Activated naive CD8-positive, alpha-beta T cell treated with anti-CD3 and anti-CD28 coated beads, Interleukin-2, amount 50 U/mL, for 16 hours (primary cell): ENCODE data around the gene PSMF1.
"Not testable (repeated sequence)": the region's sequence is repeated elsewhere in the genome, so short reads cannot be mapped to it uniquely, and the experiment has no call there.

Experiments used
- DNase-seq: peaks from one replicate; pipeline ENCODE4 v3.0.0-alpha.2; 2020; ENCODE audit warnings: low read depth, low spot score

Gene PSMF1

GRCh38 chr20:1122388-1123315 is 4.2 kb downstream of the PSMF1 start:
- DNase-seq, result no peak

DNA sequence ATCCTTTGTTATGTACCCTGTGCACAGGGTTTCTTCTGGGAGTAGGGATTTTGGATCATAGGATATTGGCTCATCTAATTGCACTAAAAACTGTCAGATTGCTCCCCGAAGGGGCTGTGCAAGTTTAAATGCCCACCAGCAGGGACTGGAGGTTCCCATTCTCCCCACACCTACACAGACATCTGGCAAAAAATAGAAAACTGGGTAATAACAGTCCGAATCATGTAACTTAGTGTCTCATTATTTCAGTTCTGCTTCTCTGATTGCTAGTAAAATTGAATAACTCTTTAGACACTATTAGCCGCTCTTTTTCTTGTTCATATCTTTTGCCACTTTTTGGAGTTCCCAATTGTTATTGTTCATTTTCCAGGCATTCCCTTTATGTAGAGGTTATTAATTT is 5.3 kb downstream of the PSMF1 start:
- no peak for DNase-seq

GRCh38 chr20:1124421-1124820 is 6.0 kb downstream of the PSMF1 start:
- DNase-seq, result no peak

DNA sequence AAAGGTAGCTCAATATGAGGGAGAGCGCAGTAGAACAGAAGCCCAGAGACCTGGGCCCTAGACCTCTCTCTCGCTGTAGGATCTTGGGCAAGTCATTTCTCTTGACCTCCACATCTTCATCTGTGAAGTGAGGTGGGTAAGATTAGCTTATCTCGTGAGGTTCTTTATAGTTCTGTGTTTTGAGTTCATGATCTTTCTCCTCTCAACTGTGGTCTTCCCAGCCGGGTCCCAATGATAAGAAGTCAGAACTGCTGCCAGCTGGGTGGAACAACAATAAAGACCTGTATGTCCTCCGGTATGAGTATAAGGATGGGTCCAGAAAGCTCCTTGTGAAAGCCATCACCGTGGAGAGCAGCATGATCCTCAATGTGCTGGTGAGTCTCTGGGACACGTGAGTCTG is 6.9 kb downstream of the PSMF1 start:
- DNase-seq, result no peak

DNA sequence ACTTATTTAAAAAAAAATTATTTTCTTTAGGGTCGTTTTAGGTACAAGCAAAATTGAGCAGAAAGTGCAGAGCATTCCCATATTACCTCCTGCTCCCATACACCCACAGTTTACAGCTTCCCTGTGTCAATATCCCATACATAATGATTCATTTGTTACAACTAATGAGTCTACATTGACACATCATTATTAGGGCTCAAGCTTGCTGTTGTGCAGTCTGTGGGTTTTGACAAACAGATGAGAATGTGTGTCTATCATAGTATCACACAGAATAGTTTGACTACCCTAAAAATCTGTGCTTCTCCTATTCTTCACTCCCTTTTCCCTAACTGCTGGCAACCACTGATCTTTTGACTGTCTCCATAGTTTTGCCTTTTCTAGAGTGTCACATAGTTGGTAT is 9.4 kb downstream of the PSMF1 start:
- DNase-seq, result no peak

GRCh38 chr20:1130058-1130694 is 11.8 kb downstream of the PSMF1 start:
- DNase-seq, result no peak

DNA sequence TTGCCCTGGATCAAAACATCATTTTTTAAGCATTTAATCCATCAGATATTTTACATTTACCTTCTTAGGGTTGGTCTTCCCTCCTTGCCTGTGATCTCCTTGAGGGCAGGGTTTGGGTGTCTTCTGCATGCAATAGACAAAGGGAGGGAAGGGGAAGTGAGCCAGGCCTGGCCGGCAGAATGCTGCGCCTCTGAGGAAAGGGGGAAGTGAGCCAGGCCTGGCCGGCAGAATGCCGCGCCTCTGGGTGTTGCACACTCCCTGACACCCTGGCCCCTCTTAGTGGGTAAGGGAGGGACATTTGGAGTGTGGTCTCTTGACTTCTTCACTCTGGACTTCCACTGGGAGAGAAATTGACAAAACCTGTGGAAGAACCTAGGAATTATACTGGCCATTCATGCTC is 12.4 kb downstream of the PSMF1 start:
- DNase-seq, result no peak

- no peak for DNase-seq
These were observed 13.0 kb downstream of the PSMF1 start for GRCh38 chr20:1131354-1131753.

DNA sequence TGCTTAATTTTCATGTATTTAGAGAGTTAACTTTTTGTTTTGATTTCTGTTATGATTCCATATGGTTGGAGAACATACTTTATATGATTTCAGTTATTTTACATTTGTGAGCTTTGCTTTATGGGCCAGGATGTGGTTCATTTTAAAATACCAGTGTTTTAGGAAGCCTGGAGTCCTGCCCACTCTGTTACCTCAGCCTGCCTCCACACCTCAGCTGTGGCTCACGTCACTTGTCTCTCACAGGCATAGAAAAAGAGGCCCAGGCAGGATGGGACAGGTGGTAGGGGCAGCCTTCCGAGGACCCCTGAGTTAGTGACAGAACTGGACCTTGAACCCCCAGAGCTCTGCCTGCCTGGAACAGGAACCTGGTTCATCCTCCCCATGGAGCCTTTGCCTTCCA is 16.0 kb downstream of the PSMF1 start:
- DNase-seq, result no peak

GRCh38 chr20:1134836-1135235 is 16.4 kb downstream of the PSMF1 start:
- DNase-seq, result no peak

- no peak for DNase-seq
These were observed 18.8 kb downstream of the PSMF1 start for GRCh38 chr20:1137236-1137635.

GRCh38 chr20:1144401-1145172 is 26.2 kb downstream of the PSMF1 start:
- DNase-seq, result no peak

DNA sequence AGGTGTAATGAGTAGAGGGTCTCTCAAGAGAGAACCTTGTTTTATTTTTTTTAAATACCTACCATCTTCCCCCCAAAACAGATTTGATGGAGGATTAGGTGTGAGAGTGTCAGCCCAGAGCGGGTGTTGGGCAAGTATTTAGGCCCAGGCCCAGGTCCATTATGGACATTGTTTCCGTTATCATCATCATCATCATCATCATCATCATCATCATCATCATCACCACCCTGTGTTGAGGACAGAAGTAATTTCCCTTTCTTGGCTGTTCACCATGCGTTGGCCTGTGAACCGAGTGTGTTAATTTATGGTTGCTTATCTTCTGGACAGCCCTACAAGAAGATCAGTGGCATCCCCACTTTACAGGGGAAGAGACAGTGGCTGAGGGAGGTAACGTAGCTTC is 28.6 kb downstream of the PSMF1 start:
- DNase-seq, result no peak

DNA sequence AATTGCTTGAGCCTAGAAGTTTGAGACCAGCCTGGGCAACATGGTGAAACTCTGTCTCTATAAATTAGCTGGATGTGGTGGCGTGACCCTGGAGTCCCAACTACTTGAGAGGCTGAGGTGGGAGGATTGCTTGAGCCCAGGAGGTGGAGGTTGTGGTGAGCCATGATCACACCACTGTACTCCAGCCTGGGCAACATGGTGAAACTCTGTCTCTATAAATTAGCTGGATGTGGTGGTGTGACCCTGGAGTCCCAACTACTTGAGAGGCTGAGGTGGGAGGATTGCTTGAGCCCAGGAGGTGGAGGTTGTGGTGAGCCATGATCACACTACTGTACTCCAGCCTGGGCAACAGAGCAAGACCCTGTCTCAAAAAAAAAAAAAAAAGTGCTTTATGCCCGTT is 31.4 kb downstream of the PSMF1 start:
- not testable (repeated sequence) for DNase-seq

DNA sequence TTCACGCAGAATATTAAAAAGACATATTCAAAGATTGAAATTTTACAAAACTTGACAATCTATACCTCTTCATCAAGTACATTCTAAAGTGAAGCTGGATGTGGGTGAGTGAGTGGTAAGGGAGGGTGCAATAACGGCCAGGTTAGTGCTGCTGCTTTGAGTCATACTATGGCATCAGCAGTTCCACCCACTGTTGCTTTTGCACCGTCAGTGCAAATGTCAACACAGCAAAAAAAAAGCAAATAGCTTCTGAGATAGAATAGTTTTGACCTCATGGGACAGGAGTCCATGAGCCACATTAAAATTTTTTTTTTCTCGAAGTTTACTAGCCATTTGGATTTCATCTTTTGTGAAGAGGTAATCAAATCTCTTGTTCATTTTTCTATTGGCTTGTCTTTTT is 31.8 kb downstream of the PSMF1 start:
- no peak for DNase-seq

DNA sequence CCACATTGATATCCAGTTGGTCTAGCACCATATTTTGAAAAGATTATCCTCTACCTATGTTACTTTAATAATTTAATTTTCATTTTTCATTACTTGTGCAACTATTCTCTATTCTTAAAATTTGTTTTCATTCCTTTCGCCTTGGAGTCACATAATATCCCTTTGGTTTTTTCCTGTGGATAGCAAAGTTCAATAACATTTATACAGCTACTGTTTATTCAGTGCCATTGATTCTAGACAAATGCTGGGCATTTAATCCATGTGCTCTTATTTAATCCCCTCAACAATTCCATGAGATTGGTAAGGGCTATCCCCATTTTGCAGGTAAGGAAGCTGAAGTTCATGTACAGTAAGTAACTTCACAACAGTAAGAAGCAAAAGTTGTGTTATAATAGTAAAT is 32.6 kb downstream of the PSMF1 start:
- no peak for DNase-seq

DNA sequence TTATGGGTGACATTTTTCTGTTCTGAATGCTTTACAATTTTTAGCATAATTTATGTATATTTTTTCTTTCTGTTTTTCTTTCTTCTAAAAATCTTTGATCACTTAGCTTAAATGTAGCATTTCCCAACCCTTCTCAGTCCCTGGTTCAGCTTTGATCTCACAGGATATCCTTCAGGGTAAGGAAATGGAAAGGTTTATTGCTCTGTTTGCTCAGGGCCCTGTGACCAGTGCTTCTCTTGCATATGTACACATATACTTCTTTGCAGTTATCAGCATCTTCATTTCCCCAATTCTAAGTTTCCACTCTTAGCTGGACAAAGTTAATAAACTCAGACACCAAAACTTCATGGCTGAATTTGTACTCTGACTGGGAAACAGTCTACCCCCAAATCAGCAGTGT is 35.8 kb downstream of the PSMF1 start:
- no peak for DNase-seq

DNA sequence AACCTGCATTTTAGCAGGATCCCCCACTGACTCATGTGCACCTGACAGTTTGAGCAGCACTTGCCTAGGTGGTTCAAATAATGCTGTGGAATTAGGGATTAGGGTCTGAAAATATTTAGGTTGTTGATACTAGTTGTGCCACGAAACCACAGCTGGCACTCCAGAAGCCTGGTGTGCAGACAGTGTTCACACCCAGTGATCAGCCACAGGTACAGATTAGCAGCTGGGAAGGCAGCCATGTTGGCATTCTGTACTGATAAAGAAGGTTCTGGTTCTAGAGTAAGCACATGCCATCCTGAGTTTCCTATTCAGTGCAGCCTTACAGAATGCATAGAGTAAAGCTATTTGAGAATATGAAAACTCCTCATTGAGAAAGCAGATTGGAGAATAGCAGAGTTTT is 36.3 kb downstream of the PSMF1 start:
- no peak for DNase-seq

GRCh38 chr20:1155342-1155741 is 36.9 kb downstream of the PSMF1 start:
- no peak for DNase-seq

GRCh38 chr20:1160496-1160895 is 42.1 kb downstream of the PSMF1 start:
- DNase-seq, result no peak

GRCh38 chr20:1160991-1161390 is 42.6 kb downstream of the PSMF1 start:
- DNase-seq, result no peak

DNA sequence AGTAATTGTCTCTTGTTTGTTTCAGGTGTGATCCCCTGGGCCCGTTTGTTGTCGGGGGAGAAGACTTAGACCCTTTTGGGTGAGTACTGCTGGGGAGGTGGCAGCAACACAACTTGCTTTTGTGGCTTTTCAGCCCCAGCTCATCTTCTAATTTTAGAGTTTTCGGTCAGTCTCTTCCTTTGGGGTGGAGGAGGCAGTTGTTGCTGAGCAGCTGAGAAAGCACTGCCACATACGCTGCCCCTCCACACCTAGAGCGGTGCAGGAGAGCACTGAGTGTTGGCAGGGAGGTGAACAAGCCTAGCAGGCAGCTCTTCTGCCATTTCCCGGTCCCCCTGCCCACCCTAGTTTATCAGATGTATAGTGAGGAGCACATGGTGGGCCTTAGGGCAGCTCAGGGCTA is 44.7 kb downstream of the PSMF1 start:
- no peak for DNase-seq
